ES-I3 (cell line): ENCODE results near the gene KCNE5.

Experiments
- H3K36me3 ChIP-seq: 2 replicates; pipeline ENCODE4 v1.6.1; 2013; ENCODE audit warnings: mild to moderate bottlenecking, low read length, control low read depth, moderate library complexity; ENCODE audit not compliant: insufficient read depth
- H3K4me1 ChIP-seq: 2 replicates; pipeline ENCODE4 v1.6.1; 2013; ENCODE audit warnings: mild to moderate bottlenecking, control low read depth, low read length; ENCODE audit not compliant: insufficient read depth
- H3K9ac ChIP-seq: 2 replicates; pipeline ENCODE4 v1.6.1; 2013; ENCODE audit warnings: low read depth, mild to moderate bottlenecking, low read length, moderate library complexity
- H3K9me3 ChIP-seq: 2 replicates; pipeline ENCODE4 v1.6.1; 2013; ENCODE audit warnings: mild to moderate bottlenecking, low read length, moderate library complexity; ENCODE audit not compliant: control insufficient read depth, insufficient read depth

The KCNE5 gene

DNA sequence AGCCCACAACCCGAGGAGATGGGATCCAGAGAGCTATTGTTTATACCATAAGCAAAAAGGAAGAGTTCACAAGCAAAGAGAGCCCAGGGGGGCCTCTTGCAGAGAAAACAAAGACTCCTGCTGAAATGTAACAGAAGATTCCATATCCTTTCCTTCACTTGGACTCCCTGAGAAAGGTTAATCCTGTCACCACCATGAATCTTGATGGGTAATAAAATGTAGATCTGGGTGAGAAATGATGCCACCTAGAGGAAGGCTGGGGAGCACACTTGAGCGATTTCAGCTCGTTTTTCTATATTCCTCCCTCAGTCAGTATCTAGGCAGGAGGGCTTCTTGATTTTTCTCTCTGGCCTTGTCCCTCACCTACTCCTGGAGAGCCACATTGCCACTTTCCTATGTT lies 10.2 kb upstream of the KCNE5 start:
- Histone ChIP-seq H3K9ac (no peak overlapping the region), H3K36me3 (no peaks in the 10 kb centered on the region), H3K4me1 (no peaks in the 10 kb centered on the region; the same call in 1 of the 2 replicates), H3K9me3 (no peaks in the 10 kb centered on the region)

- Histone ChIP-seq H3K9ac (no peak overlapping the region), H3K4me1 (no peaks in the 10 kb centered on the region; the same call in 1 of the 2 replicates), H3K9me3 (no peaks in the 10 kb centered on the region), H3K36me3 (no peaks in the 10 kb centered on the region)
These were observed 8.0 kb upstream of the KCNE5 start for GRCh38 chrX:109632906-109633504.

DNA sequence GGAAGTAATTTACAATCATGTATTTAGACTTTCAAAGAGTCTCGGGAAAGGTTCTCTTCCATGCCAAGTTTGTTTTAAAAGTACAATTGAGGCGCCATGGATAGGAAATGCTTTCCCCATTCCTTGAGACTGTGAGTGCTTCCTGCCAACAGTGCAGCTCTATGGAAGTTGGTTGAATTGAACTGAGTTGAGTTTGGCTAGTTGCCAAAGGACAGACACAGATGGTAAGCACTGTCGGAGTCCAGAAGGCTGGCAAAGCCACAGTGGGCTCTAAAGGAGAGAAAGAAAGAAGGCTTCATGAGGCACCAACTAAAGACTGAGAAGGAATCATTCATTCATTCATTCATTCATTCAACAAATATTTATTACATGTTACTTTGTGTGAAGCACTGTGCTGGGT lies 4.3 kb upstream of the KCNE5 start:
- Histone ChIP-seq H3K9ac (no peak overlapping the region), H3K36me3 (no peaks in the 10 kb centered on the region), H3K4me1 (no peaks in the 10 kb centered on the region; the same call in none of the 2 replicates)

DNA sequence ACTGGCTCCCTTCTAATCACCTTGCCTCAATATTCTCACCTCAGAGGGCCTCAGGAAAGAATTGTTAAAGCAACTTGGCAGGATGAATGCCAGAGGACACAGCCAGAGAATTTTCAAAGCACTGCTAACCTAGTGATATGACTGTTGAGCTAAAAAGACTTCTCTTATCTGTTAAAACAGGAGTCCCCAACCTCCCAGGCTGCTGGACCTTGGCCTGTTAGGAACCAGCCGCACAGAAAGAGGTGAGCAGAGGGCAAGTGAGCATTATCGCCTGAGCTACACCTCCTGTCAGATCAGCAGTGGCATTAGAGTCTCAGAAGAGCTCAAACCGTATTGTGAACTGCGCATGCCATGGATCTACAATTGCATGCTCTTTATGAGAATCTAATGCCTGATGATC lies 1.7 kb upstream of the KCNE5 start:
- Histone ChIP-seq H3K9ac (no peak overlapping the region), H3K9me3 (no peaks in the 10 kb centered on the region)

More for the DNA sequence above, 4.3 kb upstream of the KCNE5 start:
- no peaks in the 10 kb centered on the region for H3K9me3 ChIP-seq

GRCh38 chrX:109623997-109624396 lies 975 bp downstream of the KCNE5 start:
- Histone ChIP-seq H3K9ac (peak overlapping the region; percentile 73; the same call in 1 of the 2 replicates), H3K4me1 (no peaks in the 10 kb centered on the region; the same call in 1 of the 2 replicates), H3K9me3 (no peaks in the 10 kb centered on the region), H3K36me3 (no peaks in the 10 kb centered on the region)

More for the DNA sequence above, 1.7 kb upstream of the KCNE5 start:
- Histone ChIP-seq H3K36me3 (no peaks in the 10 kb centered on the region), H3K4me1 (no peaks in the 10 kb centered on the region; the same call in 1 of the 2 replicates)

DNA sequence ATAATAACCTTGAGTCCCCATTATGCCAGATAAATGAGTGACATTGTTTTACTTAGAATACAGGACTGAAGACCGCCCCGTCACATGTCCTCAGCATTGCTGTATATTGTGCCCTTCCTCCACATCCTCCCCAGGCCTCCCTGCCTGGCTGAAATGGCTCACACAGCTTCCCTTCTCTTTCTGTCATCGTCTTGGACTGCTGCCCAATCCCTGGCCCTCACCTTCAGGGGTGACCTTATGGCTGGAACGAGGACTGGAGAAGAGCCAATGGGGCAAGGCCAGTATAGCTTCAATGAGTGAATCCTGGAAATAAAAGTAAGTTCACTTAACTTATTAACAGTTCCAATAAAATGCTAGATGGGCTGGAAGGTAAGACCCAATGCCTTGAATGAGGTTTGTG lies 2.7 kb downstream of the KCNE5 start:
- no peaks in the 10 kb centered on the region for H3K9me3 ChIP-seq
- H3K9ac ChIP-seq: no peak overlapping the region
- H3K36me3 ChIP-seq: no peaks in the 10 kb centered on the region
- H3K4me1 ChIP-seq: no peaks in the 10 kb centered on the region; the same call in 1 of the 2 replicates

DNA sequence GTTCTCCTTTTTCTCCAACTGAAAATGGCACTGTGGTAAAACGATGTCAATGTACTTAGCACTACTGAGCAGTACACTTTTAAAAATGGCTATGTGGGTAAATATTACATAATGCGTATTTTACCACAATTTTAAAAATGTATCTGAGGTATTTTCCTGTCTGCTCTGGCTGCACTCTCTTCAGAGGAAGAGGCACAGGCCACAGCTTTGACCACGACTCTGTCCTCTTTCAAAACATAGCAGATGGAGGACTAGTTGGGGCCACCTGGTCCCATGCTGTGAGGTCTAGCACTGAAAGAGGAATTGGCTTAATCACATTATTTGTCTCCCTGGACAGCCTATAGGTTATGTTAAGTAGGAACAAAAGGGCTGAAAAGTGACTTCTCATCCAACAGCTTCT lies 5.2 kb downstream of the KCNE5 start:
- no peaks in the 10 kb centered on the region for H3K36me3 ChIP-seq
- peaks cover 4% of the 10 kb centered on the region; the same call in 1 of the 2 replicates for H3K4me1 ChIP-seq
- no peaks in the 10 kb centered on the region for H3K9me3 ChIP-seq
- no peak overlapping the region for H3K9ac ChIP-seq

GRCh38 chrX:109614951-109615350 lies 10.0 kb downstream of the KCNE5 start:
- H3K36me3 ChIP-seq: no peaks in the 10 kb centered on the region
- H3K4me1 ChIP-seq: peaks cover 6% of the 10 kb centered on the region; the same call in 1 of the 2 replicates
- no peaks in the 10 kb centered on the region for H3K9me3 ChIP-seq
- H3K9ac ChIP-seq: no peak overlapping the region

- Histone ChIP-seq H3K9me3 (no peaks in the 10 kb centered on the region), H3K36me3 (no peaks in the 10 kb centered on the region), H3K9ac (no peak overlapping the region), H3K4me1 (peaks cover 10% of the 10 kb centered on the region)
These were observed 23.5 kb downstream of the KCNE5 start for GRCh38 chrX:109601486-109601885.

DNA sequence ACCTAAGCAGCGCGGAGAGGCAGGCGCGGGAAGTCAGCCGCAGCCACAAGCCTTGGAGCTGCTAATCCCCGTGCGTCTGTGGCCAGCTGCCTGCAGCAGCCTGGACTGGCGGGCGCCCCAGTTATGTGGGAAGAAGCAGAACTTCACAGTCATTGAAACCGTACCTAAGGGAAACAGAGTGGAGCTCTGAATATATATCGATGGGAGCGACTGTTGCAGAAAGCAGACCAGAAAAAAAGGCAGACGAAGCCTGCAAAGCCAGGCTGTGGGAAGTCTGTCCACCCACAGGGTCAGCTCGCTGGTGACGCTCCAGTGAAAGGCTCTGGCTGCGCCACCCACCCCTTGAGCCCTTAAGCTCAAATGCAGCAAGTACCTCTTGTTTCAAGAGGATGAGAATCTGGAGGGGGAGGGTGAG lies 24.7 kb downstream of the KCNE5 start:
- Histone ChIP-seq H3K9ac (peak overlapping the region; percentile 39), H3K36me3 (no peaks in the 10 kb centered on the region), H3K4me1 (peaks cover 10% of the 10 kb centered on the region), H3K9me3 (no peaks in the 10 kb centered on the region)

DNA sequence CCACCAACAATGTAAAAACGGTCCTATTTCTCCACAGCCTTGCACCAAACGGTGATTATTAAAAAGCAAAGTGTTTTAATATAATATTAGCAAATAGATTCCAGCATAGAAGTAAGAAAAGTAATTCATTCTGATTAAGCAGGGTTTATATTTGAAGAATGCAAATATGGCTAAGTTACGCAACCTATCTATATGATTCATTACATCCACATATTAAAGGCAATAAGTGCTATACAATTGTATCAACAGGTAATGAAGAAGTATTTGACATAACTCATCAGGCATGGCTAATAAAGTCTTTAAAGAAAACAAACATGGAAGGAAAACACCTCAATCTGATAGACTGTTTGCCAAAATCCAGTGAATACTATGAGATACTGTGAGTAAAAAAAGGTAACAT lies 29.0 kb downstream of the KCNE5 start:
- Histone ChIP-seq H3K36me3 (no peaks in the 10 kb centered on the region), H3K4me1 (peaks cover 8% of the 10 kb centered on the region), H3K9ac (no peak overlapping the region), H3K9me3 (no peaks in the 10 kb centered on the region)

DNA sequence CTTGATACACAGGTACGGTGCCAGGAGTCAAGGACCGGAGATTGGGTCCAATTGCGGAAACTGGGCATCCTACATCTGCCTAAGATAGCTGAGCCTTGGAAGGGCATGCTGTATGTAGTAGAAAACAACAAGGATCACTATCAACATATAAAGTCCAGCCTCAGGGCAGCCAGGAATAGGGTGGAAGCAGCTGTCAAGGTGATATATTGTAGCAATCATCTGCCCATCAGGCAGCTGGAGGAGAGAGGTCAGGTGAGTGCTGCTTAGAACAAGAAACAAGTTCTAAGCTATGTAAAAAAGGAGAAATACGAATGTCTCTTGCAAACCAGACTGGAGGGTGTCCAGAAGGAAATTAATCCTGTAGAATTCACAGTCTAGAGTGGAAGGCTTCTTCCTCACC lies 34.8 kb downstream of the KCNE5 start:
- Histone ChIP-seq H3K4me1 (no peaks in the 10 kb centered on the region), H3K36me3 (no peaks in the 10 kb centered on the region), H3K9me3 (no peaks in the 10 kb centered on the region), H3K9ac (no peak overlapping the region)

DNA sequence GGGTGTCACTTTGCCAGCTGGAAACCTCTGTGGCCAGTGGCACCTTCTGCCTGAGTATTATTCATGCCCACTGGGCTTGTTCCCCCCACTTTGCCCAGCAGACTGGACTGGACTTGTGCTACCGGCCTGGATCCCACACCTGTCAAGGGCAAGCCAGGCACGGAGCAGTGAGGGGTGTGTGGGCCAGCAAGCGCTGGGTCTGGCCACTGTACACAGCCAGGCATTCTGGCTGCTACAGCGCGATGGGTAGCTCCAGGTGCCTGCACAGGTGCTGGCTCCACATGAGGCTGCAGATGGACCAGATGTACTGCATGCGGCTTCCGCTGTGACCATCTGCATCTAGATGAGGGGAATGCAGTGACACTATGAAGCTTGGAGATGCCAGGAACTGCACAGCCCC lies 39.5 kb downstream of the KCNE5 start:
- H3K36me3 ChIP-seq: no peaks in the 10 kb centered on the region
- no peaks in the 10 kb centered on the region for H3K9me3 ChIP-seq
- H3K4me1 ChIP-seq: no peaks in the 10 kb centered on the region
- H3K9ac ChIP-seq: no peak overlapping the region

DNA sequence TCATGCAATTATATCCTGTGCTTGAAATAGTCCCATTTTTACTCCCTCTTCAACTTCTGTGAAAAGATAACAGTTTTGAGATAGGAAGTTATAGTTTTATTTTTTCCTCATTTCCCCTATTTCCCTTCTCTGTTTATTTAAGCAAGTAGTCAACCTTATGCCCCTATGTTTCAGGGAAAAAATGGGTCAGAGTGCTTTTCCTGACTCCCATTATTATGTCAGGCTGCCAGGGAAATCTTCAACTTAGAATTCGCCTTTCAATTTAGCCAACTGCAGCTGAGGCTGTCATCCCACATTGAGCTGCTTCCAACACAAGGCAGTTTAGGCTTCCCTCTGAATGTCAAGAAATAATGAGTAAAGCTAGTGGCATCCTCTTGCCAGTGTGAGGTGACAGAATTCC lies 46.1 kb downstream of the KCNE5 start:
- Histone ChIP-seq H3K36me3 (no peaks in the 10 kb centered on the region), H3K9me3 (no peaks in the 10 kb centered on the region), H3K9ac (no peak overlapping the region), H3K4me1 (no peaks in the 10 kb centered on the region)

- Histone ChIP-seq H3K4me1 (no peaks in the 10 kb centered on the region), H3K9ac (no peak overlapping the region), H3K36me3 (no peaks in the 10 kb centered on the region), H3K9me3 (no peaks in the 10 kb centered on the region)
These were observed 47.9 kb downstream of the KCNE5 start for GRCh38 chrX:109577055-109577454.
